Ascending aorta (tissue), 2 donors: ENCODE measurements around the gene SNX6. TPM values are rescaled to one million over a fixed set of nuclear protein-coding genes. Genes with fewer than 3 reads are reported as not detected.
A peak's percentile ranks its signal among the peaks of the same experiment; 100 is the strongest.

Experiments used
- DNase-seq, 2 donors: peaks; one replicate each; pipeline ENCODE4 v3.0.0-alpha.2; 2019; ENCODE audit warnings: low spot score in 2 of 2
- H3K27ac ChIP-seq, 2 donors: fragments of 200-600 bp; sonication (generic); one replicate each; pipeline ENCODE4 v1.5.1; 2016 to 2017; ENCODE audit warnings: mild to moderate bottlenecking in 1 of 2
- H3K27me3 ChIP-seq: fragments of 200-600 bp; sonication (generic); one replicate; pipeline ENCODE4 v1.5.1; 2017
- H3K36me3 ChIP-seq, 2 donors: fragments of 200-600 bp; sonication (generic); one replicate each; pipeline ENCODE4 v1.5.1; 2016
- H3K4me1 ChIP-seq, 2 donors: fragments of 200-600 bp; sonication (generic); one replicate each; pipeline ENCODE4 v1.5.1; 2016 to 2017; ENCODE audit warnings: mild to moderate bottlenecking in 1 of 2
- H3K4me3 ChIP-seq, 2 donors: fragments of 200-600 bp; sonication (generic); one replicate each; pipeline ENCODE4 v1.5.1; 2016 to 2017; ENCODE audit warnings: mild to moderate bottlenecking in 1 of 2
- H3K9me3 ChIP-seq, 2 donors: fragments of 200-600 bp; sonication (generic); one replicate each; pipeline ENCODE4 v1.5.1; 2016
- intact Hi-C: fragments of 100-400 bp; cut with DNase I; formaldehyde crosslinking; loops from one replicate; pipeline ENCODE4 v1.15.1; 2023
- total RNA-seq: library from RNA; depleted of rRNA; stranded (reverse); fragments of >200 nt; gene quantifications from one replicate; pipeline ENCODE4 v1.1.0, GENCODE V29; 2016
- TF ChIP-seq, protein P1 (sequence below), 3 experiments: fragments of 200-600 bp in 2 of 3; fragments of 450-650 bp in 1 of 3; sonication (generic) in 2 of 3; IDR thresholded peaks; one replicate each; pipeline ENCODE4 v1.5.1; 2016 to 2019; ENCODE audit warnings: antibody characterized with exemption in 3 of 3, mild to moderate bottlenecking in 1 of 3, moderate library complexity in 1 of 3

The SNX6 gene
- total RNA-seq, 1 donor from 2014 or later = 25.3 TPM

DNA sequence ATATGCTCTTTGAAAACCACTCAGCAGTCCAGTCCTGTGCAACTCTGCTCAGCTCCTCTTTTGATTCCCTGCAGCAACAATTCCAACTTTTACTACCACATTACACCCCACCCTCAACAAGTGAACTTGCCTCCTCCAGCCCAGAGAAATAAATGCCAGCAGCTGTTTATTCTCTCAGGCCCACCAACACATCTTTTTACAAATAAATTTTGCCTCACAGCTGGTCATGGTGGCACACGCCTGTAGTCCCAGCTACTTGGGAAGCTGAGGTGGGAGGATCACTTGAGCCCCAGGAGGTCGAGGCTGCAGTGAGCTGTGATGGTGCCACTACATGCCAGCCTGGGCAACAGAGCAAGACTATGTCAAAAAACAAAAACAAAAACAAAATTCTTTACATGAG is 9.8 kb downstream of the SNX6 start:
- Histone ChIP-seq H3K4me1 (peaks cover 0 to 2% of the 10 kb centered on the region in 2 donors), H3K4me3 (no peak overlapping the region), H3K27me3 (no peaks in the 10 kb centered on the region), H3K27ac (no peak overlapping the region), H3K36me3 (peaks cover 11 to 37% of the 10 kb centered on the region in 2 donors), H3K9me3 (no peaks in the 10 kb centered on the region)
- TF ChIP-seq, protein P1, sequence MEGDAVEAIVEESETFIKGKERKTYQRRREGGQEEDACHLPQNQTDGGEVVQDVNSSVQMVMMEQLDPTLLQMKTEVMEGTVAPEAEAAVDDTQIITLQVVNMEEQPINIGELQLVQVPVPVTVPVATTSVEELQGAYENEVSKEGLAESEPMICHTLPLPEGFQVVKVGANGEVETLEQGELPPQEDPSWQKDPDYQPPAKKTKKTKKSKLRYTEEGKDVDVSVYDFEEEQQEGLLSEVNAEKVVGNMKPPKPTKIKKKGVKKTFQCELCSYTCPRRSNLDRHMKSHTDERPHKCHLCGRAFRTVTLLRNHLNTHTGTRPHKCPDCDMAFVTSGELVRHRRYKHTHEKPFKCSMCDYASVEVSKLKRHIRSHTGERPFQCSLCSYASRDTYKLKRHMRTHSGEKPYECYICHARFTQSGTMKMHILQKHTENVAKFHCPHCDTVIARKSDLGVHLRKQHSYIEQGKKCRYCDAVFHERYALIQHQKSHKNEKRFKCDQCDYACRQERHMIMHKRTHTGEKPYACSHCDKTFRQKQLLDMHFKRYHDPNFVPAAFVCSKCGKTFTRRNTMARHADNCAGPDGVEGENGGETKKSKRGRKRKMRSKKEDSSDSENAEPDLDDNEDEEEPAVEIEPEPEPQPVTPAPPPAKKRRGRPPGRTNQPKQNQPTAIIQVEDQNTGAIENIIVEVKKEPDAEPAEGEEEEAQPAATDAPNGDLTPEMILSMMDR (IDR thresholded peaks at IDR 0.05) = no peak
- peak in 1 of 2 donors; percentile 50 for DNase-seq
- intact Hi-C loops = no loop called here

DNA sequence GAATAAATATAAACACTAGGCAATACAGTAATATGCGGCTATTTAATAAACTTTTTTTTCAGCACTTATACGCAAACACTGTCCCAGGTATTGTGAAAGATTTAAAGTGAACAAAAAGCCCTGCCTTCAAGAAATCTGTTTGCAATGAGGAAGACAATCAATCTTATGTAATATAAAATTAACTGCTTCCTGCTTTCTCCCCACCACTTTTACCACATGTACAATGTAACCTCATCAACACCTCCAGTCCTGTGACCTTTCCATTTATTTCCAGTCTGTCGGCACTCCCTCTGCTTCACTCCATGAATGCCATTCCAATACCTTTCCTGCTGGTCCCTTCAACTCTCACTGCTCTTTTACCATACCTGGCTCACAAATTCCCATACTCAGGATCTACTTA is 10.5 kb downstream of the SNX6 start:
- no peak overlapping the region for H3K4me3 ChIP-seq
- peaks cover 11 to 33% of the 10 kb centered on the region in 2 donors for H3K36me3 ChIP-seq
- no peaks in the 10 kb centered on the region for H3K9me3 ChIP-seq
- TF ChIP-seq, protein P1 (IDR thresholded peaks at IDR 0.05) = no peak
- intact Hi-C loops = no loop called here
- no peak overlapping the region for H3K27ac ChIP-seq
- no peaks in the 10 kb centered on the region for H3K27me3 ChIP-seq
- no peak for DNase-seq
- peaks cover 0 to 2% of the 10 kb centered on the region in 2 donors for H3K4me1 ChIP-seq

DNA sequence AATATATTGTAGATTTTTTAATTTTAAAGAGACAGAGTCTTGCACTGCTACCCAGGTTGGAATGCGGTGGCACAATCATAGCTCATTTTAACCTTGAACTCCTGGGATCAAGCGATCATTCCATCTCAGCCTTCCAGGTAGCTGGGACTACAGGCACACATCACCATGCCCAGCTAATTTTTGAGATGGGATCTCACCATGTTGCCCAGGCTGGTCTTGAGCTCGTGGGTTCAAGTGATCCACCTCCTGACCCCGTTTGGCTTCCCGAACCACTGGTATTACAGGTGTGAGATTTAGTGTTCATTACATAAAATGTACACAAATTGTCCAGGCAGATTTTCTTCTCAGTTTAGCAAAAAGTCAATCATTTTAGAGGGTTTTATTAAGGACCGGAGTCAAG is 13.6 kb downstream of the SNX6 start:
- Histone ChIP-seq H3K36me3 (peaks cover 14 to 39% of the 10 kb centered on the region in 2 donors), H3K27ac (no peak overlapping the region), H3K4me1 (peaks cover 0 to 2% of the 10 kb centered on the region in 2 donors), H3K9me3 (no peaks in the 10 kb centered on the region), H3K4me3 (no peak overlapping the region), H3K27me3 (no peaks in the 10 kb centered on the region)
- TF ChIP-seq, protein P1 (IDR thresholded peaks at IDR 0.05) = no peak
- peak in 1 of 2 donors; percentile 53 for DNase-seq
- intact Hi-C loops = no loop called here

DNA sequence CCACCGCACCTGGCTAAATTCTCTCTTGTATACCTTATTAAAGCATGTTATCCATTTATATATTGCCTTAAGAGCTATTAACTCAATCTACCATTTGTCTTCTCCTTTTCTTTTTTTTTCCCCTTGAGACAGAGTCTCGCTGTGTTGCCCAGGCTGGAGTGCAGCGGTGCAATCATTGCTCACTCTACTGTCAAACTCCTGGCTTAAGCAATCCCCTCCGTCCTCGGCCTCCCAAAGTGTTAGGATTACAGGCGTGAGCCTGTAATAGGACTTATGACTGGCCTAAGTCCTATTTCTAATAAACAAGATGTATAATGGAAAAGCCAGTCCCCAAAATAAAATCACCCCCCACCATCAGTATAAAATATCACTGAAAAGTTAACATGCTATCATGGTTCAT is 14.4 kb downstream of the SNX6 start:
- Histone ChIP-seq H3K9me3 (no peaks in the 10 kb centered on the region), H3K27ac (no peak overlapping the region), H3K27me3 (no peaks in the 10 kb centered on the region), H3K36me3 (peaks cover 14 to 38% of the 10 kb centered on the region in 2 donors), H3K4me3 (no peak overlapping the region), H3K4me1 (peaks cover 0 to 2% of the 10 kb centered on the region in 2 donors)
- intact Hi-C loops = no loop called here
- DNase-seq = peak in 1 of 2 donors; percentile 33
- TF ChIP-seq, protein P1 (IDR thresholded peaks at IDR 0.05) = no peak

DNA sequence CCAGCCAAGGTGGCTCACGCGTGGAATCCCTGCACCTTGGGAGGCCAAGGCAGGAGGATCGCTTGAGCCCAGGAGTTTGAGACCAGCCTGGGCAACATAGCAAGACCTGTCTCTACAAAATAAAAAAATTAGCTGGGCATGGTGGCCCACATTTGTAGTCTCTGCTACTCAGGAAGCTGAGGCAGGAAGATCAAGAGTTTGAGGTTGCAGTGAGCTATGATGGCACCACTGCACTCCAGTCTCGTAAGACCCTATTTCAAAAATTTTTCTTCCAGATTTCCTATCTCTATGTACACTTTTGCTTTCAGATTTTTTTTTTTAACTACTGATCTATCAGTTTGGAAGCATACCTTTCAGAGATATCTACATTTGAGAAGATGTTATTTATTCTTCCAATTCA is 15.3 kb downstream of the SNX6 start:
- TF ChIP-seq, protein P1 (IDR thresholded peaks at IDR 0.05) = no peak
- no peaks in the 10 kb centered on the region for H3K4me1 ChIP-seq
- peaks cover 14 to 34% of the 10 kb centered on the region in 2 donors for H3K36me3 ChIP-seq
- intact Hi-C loops = no loop called here
- no peaks in the 10 kb centered on the region for H3K9me3 ChIP-seq
- H3K27ac ChIP-seq = no peak overlapping the region
- no peaks in the 10 kb centered on the region for H3K27me3 ChIP-seq
- DNase-seq = peak in 1 of 2 donors; percentile 27
- H3K4me3 ChIP-seq = no peak overlapping the region

DNA sequence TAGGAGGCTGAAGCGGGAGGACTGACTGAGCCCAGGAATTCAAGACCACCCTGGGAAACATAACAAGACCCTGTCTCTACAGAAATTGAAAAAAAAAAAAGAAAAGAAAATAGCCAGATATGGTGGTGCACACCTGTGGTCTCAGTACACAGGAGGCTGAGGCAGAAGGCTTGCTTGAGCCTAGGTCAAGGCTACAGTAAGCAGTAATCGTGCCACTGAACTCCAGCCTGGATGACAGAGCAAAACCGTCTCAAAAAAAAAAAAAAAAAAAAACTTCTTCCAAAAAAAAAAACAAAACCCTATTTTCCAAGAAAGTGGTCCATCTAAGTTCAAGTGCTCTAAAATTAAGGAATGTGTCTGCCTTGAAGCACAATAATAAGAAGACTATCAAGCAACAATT is 19.8 kb downstream of the SNX6 start:
- Histone ChIP-seq H3K27me3 (no peaks in the 10 kb centered on the region), H3K9me3 (no peaks in the 10 kb centered on the region), H3K4me3 (no peak overlapping the region), H3K36me3 (peaks cover 40 to 56% of the 10 kb centered on the region in 2 donors), H3K4me1 (no peaks in the 10 kb centered on the region), H3K27ac (no peak overlapping the region)
- TF ChIP-seq, protein P1 (IDR thresholded peaks at IDR 0.05) = no peak
- intact Hi-C loops = no loop called here
- DNase-seq = no peak
